ENCODE results near the gene MAP3K10.

DNA sequence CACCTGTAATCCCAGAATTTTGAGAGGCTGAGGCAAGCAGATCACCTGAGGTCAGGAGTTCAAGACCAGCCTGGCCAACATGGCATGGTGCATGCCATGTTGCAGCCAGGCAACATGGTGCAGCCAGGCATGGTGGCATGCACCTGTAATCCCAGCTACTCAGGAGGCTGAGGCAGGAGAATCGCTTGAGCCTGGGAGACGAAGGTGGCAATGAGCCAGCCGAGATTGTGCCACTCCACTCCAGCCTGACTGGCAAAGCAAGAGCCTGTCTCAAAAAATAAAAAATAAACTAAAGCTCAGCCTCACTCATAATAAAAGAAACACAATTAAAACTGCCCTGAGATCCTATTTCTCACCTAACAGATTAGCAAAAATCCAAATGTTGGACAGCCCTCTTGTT, 49.7 kb upstream of the MAP3K10 start:
- TF ChIP-seq, protein P1, sequence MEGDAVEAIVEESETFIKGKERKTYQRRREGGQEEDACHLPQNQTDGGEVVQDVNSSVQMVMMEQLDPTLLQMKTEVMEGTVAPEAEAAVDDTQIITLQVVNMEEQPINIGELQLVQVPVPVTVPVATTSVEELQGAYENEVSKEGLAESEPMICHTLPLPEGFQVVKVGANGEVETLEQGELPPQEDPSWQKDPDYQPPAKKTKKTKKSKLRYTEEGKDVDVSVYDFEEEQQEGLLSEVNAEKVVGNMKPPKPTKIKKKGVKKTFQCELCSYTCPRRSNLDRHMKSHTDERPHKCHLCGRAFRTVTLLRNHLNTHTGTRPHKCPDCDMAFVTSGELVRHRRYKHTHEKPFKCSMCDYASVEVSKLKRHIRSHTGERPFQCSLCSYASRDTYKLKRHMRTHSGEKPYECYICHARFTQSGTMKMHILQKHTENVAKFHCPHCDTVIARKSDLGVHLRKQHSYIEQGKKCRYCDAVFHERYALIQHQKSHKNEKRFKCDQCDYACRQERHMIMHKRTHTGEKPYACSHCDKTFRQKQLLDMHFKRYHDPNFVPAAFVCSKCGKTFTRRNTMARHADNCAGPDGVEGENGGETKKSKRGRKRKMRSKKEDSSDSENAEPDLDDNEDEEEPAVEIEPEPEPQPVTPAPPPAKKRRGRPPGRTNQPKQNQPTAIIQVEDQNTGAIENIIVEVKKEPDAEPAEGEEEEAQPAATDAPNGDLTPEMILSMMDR (IDR thresholded peaks at IDR 0.05), result no peak
- TF ChIP-seq POLR2A (IDR thresholded peaks at IDR 0.05), result no peak

All from prostate gland (tissue), 2 donors.